NB4 (cell line): ENCODE data around the gene HMG20B.

Source experiments
- CTCF ChIP-seq: IDR thresholded peaks from one replicate; pipeline ENCODE4 v1.5.1; 2012; ENCODE audit warnings: low read depth, low read length
- MYC ChIP-seq: IDR thresholded peaks from 2 replicates; pipeline ENCODE4 v1.6.1; 2011; ENCODE audit warnings: low read depth, low read length
- POLR2A ChIP-seq: IDR thresholded peaks from 2 replicates; pipeline ENCODE4 v1.6.1; 2011; ENCODE audit warnings: mild to moderate bottlenecking; ENCODE audit not compliant: insufficient read length; ENCODE audit errors: extremely low read depth
- TF ChIP-seq, protein P1 (sequence below): IDR thresholded peaks from 2 replicates; pipeline ENCODE4 v1.6.1; 2011; ENCODE audit warnings: low read depth, low read length

GRCh38 chr19:3570606-3571011, 2.1 kb upstream of the HMG20B start:
- TF ChIP-seq POLR2A, result no peak
- TF ChIP-seq, protein P1, sequence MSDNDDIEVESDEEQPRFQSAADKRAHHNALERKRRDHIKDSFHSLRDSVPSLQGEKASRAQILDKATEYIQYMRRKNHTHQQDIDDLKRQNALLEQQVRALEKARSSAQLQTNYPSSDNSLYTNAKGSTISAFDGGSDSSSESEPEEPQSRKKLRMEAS, result no peak
- no peak for TF ChIP-seq MYC
- TF ChIP-seq CTCF, result no peak
